ENCODE measurements around the gene SLC6A12. TPM values are rescaled to one million over a fixed set of nuclear protein-coding genes. Genes with fewer than 3 reads are reported as not detected.
A peak's percentile ranks its signal among the peaks of the same experiment; 100 is the strongest.

The SLC6A12 gene
- total RNA-seq, 1 experiment from 2014 or later = 2.1 TPM

DNA sequence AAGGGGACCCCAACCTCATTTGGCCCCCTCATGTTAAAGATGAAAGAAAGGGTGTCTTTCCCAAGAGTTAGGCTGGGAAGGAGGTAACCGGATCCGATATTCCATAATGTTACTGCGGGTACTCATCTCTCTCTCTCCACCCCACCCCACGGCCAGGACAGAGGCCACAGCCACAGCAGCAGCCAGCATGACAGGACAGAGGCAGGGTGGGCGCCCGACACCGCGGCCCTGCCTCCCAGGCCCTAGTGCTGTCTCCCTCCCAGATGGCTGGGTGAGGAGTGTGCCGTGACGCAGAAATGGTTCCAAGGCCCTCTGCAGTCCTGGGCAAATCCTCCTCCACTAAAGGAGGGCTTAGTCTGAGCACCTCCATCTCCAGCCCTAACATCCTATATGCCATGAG lies 6.2 kb downstream of the SLC6A12 start:
- H3K27me3 ChIP-seq (replicated peaks; ENCODE audit: control insufficient read depth, insufficient read depth, low read length) = no peaks in the 10 kb centered on the region
- H3K4me3 Mint-ChIP-seq (ENCODE audit: unreplicated experiment) = no peak overlapping the region
- ChIA-PET CTCF (no interaction called here), POLR2A (no interaction called here)
- intact Hi-C loops (cut with micrococcal nuclease; ENCODE audit: unreplicated experiment) = no loop called here
- H3K9me3 ChIP-seq = no peaks in the 10 kb centered on the region
- peaks cover 25% of the 10 kb centered on the region for H3K4me1 ChIP-seq
- H3K36me3 Mint-ChIP-seq (ENCODE audit: insufficient read depth, unreplicated experiment) = no peaks in the 10 kb centered on the region
- H3K36me3 ChIP-seq (ENCODE audit: control insufficient read depth, insufficient read depth, low read length) = no peaks in the 10 kb centered on the region
- H3K4me1 Mint-ChIP-seq (ENCODE audit: low read depth, unreplicated experiment) = peaks cover 26% of the 10 kb centered on the region
- H3K4me3 ChIP-seq (ENCODE audit: low read depth, low read length) = no peak overlapping the region
- H3K9me3 Mint-ChIP-seq (ENCODE audit: unreplicated experiment) = no peaks in the 10 kb centered on the region
- no TSS peak for BruUV-seq (replicated peaks)
- no peak for DNase-seq
- H3K27ac Mint-ChIP-seq (ENCODE audit: unreplicated experiment) = no peak overlapping the region
- TF ChIP-seq, protein P1, sequence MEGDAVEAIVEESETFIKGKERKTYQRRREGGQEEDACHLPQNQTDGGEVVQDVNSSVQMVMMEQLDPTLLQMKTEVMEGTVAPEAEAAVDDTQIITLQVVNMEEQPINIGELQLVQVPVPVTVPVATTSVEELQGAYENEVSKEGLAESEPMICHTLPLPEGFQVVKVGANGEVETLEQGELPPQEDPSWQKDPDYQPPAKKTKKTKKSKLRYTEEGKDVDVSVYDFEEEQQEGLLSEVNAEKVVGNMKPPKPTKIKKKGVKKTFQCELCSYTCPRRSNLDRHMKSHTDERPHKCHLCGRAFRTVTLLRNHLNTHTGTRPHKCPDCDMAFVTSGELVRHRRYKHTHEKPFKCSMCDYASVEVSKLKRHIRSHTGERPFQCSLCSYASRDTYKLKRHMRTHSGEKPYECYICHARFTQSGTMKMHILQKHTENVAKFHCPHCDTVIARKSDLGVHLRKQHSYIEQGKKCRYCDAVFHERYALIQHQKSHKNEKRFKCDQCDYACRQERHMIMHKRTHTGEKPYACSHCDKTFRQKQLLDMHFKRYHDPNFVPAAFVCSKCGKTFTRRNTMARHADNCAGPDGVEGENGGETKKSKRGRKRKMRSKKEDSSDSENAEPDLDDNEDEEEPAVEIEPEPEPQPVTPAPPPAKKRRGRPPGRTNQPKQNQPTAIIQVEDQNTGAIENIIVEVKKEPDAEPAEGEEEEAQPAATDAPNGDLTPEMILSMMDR (IDR thresholded peaks at IDR 0.05; ENCODE audit: insufficient read depth in 1 of 2, low read depth in 1 of 2, low read length in 1 of 2, severe bottlenecking in 1 of 2, unreplicated experiment in 1 of 2) = no peak
- peaks cover 6% of the 10 kb centered on the region for H3K27me3 Mint-ChIP-seq (ENCODE audit: insufficient read depth, unreplicated experiment)

DNA sequence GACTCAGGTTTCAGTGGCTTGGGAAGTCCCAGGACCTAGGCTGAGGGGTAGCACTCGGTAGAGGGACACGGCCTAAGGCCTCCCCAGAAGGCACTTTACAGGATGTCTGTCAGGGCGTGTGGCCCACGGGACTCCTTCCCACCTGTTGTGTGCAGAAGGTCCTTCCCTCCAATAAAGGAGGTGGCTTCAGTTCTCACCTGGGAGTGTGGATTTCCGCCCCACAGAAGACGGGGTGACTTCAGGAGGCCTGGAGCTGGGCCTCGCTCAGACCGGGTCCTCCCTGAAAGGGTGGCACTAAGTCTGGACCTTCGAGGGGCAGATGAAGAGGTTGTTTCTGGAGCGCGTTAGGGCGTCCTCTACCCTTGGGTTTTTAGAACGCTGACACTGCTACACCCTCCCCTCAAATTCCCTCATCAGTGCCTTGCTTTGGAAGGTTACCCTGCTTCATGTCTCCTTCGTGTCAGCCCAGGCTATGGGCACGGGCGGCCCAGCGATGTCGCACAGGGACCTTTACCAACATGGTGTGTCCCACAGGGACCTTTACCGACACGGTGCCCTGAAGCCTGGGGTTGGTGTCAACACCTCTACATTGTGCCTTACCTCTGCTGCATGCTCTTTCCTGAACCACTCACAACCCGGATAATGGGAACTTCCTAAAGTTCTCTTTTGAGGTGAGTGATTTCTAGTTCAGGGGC lies 7.1 kb downstream of the SLC6A12 start:
- H3K4me3 Mint-ChIP-seq (ENCODE audit: unreplicated experiment) = no peak overlapping the region
- no peaks in the 10 kb centered on the region for H3K9me3 ChIP-seq
- H3K4me3 ChIP-seq (ENCODE audit: low read depth, low read length) = no peak overlapping the region
- H3K27me3 ChIP-seq (replicated peaks; ENCODE audit: control insufficient read depth, insufficient read depth, low read length) = no peaks in the 10 kb centered on the region
- DNase-seq = no peak
- no peaks in the 10 kb centered on the region for H3K9me3 Mint-ChIP-seq (ENCODE audit: unreplicated experiment)
- no peaks in the 10 kb centered on the region for H3K36me3 Mint-ChIP-seq (ENCODE audit: insufficient read depth, unreplicated experiment)
- intact Hi-C loops (cut with micrococcal nuclease; ENCODE audit: unreplicated experiment) = no loop called here
- H3K27ac Mint-ChIP-seq (ENCODE audit: unreplicated experiment) = no peak overlapping the region
- BruUV-seq (replicated peaks) = no TSS peak
- ChIA-PET CTCF (no interaction called here), POLR2A (no interaction called here)
- peaks cover 12% of the 10 kb centered on the region for H3K27me3 Mint-ChIP-seq (ENCODE audit: insufficient read depth, unreplicated experiment)
- H3K4me1 Mint-ChIP-seq (ENCODE audit: low read depth, unreplicated experiment) = peaks cover 26% of the 10 kb centered on the region
- TF ChIP-seq, protein P1 (IDR thresholded peaks at IDR 0.05; ENCODE audit: insufficient read depth in 1 of 2, low read depth in 1 of 2, low read length in 1 of 2, severe bottlenecking in 1 of 2, unreplicated experiment in 1 of 2) = no peak
- peaks cover 25% of the 10 kb centered on the region for H3K4me1 ChIP-seq
- no peaks in the 10 kb centered on the region for H3K36me3 ChIP-seq (ENCODE audit: control insufficient read depth, insufficient read depth, low read length)

DNA sequence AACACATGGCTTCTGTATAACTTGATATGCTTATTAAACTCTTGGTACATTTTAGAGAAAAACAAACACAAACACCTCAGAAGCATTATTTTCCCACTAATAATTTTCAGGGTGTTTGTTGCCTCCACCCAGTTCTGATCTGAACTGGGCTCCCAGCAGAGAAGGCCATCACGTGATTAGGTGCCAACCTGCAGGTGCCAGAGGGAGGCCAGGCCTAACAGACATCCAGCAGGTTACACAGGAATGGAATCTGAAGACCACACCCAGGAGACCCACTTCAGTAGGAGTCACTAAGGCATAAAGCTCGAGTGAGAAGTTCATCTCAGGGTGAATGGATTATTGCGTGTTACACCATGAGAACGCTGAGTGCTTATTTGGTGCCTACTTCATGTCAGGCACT lies 8.9 kb downstream of the SLC6A12 start:
- Histone ChIP-seq H3K27me3 (replicated peaks; ENCODE audit: control insufficient read depth, insufficient read depth, low read length) (no peaks in the 10 kb centered on the region), H3K4me1 (peaks cover 13% of the 10 kb centered on the region), H3K36me3 (ENCODE audit: control insufficient read depth, insufficient read depth, low read length) (no peaks in the 10 kb centered on the region), H3K4me3 (ENCODE audit: low read depth, low read length) (no peak overlapping the region), H3K9me3 (no peaks in the 10 kb centered on the region)
- Mint-ChIP-seq H3K27ac (ENCODE audit: unreplicated experiment) (no peak overlapping the region), H3K27me3 (ENCODE audit: insufficient read depth, unreplicated experiment) (peaks cover 17% of the 10 kb centered on the region), H3K4me3 (ENCODE audit: unreplicated experiment) (peak overlapping the region; percentile 64), H3K4me1 (ENCODE audit: low read depth, unreplicated experiment) (peaks cover 10% of the 10 kb centered on the region), H3K36me3 (ENCODE audit: insufficient read depth, unreplicated experiment) (no peaks in the 10 kb centered on the region), H3K9me3 (ENCODE audit: unreplicated experiment) (no peaks in the 10 kb centered on the region)
- POLR2A ChIA-PET = no interaction called here
- no TSS peak for BruUV-seq (replicated peaks)
- TF ChIP-seq, protein P1 (IDR thresholded peaks at IDR 0.05; ENCODE audit: insufficient read depth in 1 of 2, low read depth in 1 of 2, low read length in 1 of 2, severe bottlenecking in 1 of 2, unreplicated experiment in 1 of 2) = no peak
- DNase-seq = no peak
- intact Hi-C loops (cut with micrococcal nuclease; ENCODE audit: unreplicated experiment) = no loop called here
- CTCF ChIA-PET = no interaction called here
